Psoas muscle (tissue), 8 donors: ENCODE data around the gene AOC3. TPM values are rescaled to one million over a fixed set of nuclear protein-coding genes. Genes with fewer than 3 reads are reported as not detected.
"Not testable (repeated sequence)": the region's sequence is repeated elsewhere in the genome, so short reads cannot be mapped to it uniquely, and the experiment has no call there.

ENCODE experiments used
- ATAC-seq, 4 donors: fragments of 200-7000 bp; cut with Tn5 transposase; one replicate each; pipeline ENCODE4 v1.9.1; 2020; ENCODE audit warnings: moderate library complexity in 3 of 4, mild to moderate bottlenecking in 2 of 4
- DNase-seq, 2 donors: peaks; one replicate each; pipeline ENCODE4 v3.0.0-alpha.2; 2020
- H3K27ac ChIP-seq: fragments of 200-600 bp; one replicate; pipeline ENCODE4 v1.8.0; 2022
- H3K27me3 ChIP-seq, 3 donors: fragments of 200-600 bp in 1 of 3; one replicate each; pipeline versions ENCODE4 v1.6.1 to v1.8.0; 2013 to 2022; ENCODE audit warnings: low read length in 2 of 3, mild to moderate bottlenecking in 2 of 3, moderate library complexity in 1 of 3; ENCODE audit not compliant: insufficient read depth in 3 of 3
- H3K36me3 ChIP-seq, 2 donors: fragments of 200-600 bp in 1 of 2; one replicate each; pipeline versions ENCODE4 v1.6.1 to v1.8.0; 2013 to 2022; ENCODE audit warnings: low read depth in 1 of 2, mild to moderate bottlenecking in 1 of 2, moderate library complexity in 1 of 2; ENCODE audit not compliant: insufficient read depth in 1 of 2
- H3K4me1 ChIP-seq: fragments of 200-600 bp; one replicate; pipeline ENCODE4 v1.8.0; 2022
- H3K4me3 ChIP-seq: fragments of 200-600 bp; one replicate; pipeline ENCODE4 v1.8.0; 2022; ENCODE audit warnings: mild to moderate bottlenecking
- H3K9me3 ChIP-seq: fragments of 200-600 bp; one replicate; pipeline ENCODE4 v1.8.0; 2022
- WGBS, 3 donors: extraction: QIAGEN DNeasy Blood & Tissue Kit; methylation state at CpG; one replicate each; pipeline versions ENCODE4 v1.1.6 to v1.1.7; 2013; 5-methylcytosine and 5-hydroxymethylcytosine counted together
- intact Hi-C, 2 donors: fragments of 100-400 bp; cut with DNase I; formaldehyde crosslinking; loops; one replicate each; pipeline versions ENCODE4 v1.11.0 to v1.14.2; 2022
- polyA plus RNA-seq, 3 donors: library from polyadenylated mRNA; stranded (reverse); fragments of 200-250 nt; gene quantifications; one replicate each; pipeline ENCODE4 v1.2.3, GENCODE V29; 2013
- total RNA-seq, 4 donors: library from RNA; stranded (reverse); fragmentation: NEBNext Ultra II Directional in 2 of 4; extraction: Animal tissue kit (Norgen Biotek cat#: 25700) in 2 of 4; gene quantifications; one replicate each; pipeline versions ENCODE4 v1.2.1 to v1.2.4, GENCODE V29; 2021 to 2023
- TF ChIP-seq, protein P1 (sequence below): fragments of 200-600 bp; IDR thresholded peaks from one replicate; pipeline ENCODE4 v1.8.0; 2022; ENCODE audit warnings: antibody characterized with exemption
- donor health status: healthy with polysubstance abuse.
- donor health status: DM: no; HTN: no; CAD: no; lungs with moderate emphysema.
- donor health status: Bipolar disorder and iron deficiency.
- donor health status: healthy.
- donor health status: DM: yes; HTN: yes; CAD: no.
- donor health status: DM: no; HTN: no; CAD: no.
- donor health status: DM: no; HTN: no; CAD: no.
- donor health status: DM: yes; HTN: yes; CAD: no.

Gene AOC3
- total and polyA plus RNA-seq, 7 donors: 5.8 to 11.8 (median 8.4) TPM

DNA sequence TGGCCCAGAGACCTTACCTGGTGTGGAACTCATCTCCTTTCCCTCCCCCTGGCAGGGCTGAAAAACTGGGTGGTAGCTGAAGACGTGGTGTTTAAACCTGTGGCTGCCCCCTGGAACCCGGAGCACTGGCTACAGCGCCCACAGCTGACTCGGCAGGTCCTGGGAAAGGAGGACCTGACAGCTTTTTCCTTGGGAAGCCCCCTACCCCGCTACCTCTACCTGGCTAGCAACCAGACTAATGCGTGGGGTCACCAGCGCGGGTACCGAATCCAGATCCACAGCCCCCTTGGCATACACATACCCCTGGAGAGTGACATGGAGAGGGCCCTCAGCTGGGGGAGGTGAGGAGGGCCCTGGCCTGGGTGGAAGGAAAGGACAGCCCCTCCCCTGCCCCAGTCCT lies 2.0 kb upstream of the AOC3 start:
- intact Hi-C loops: no loop called here

DNA sequence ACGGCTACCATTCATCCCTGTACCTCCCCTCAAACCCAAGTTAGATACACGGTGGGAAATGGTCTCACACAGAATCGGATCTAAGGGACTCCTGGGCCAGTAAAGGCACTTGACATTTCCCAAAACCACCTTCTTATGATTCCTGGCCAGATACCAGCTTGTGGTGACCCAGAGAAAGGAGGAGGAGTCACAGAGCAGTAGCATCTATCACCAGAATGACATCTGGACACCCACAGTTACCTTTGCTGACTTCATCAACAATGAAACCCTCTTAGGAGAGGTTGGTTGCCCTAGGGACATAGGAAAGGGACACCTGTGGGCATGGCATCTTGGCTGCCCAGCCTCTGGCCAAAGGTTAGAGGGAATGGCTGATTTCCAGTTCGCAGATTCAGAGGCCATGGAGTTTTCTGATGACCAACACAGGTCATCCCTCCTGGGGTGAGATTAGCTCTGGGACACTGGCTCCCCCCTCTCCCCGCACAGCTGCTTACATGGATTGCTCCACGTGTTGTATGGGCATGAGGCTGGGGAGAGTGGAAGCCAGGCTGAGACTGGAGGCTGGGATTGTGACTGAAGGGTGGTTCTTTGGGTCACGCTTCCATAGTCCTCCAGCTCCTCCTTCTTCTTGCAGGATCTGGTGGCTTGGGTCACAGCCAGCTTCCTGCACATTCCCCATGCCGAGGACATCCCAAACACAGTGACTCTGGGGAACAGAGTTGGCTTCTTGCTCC lies 1.4 kb upstream of the AOC3 start:
- ATAC-seq: peak in 1 of 4 donors; percentile 18
- Histone ChIP-seq H3K27ac (peak overlapping the region; percentile 30), H3K4me1 (no peaks in the 10 kb centered on the region), H3K27me3 (peaks cover 0 to 16% (median 0%) of the 10 kb centered on the region in 3 donors), H3K36me3 (peaks cover 5 to 13% of the 10 kb centered on the region in 2 donors), H3K4me3 (no peak overlapping the region), H3K9me3 (no peaks in the 10 kb centered on the region)
- TF ChIP-seq, protein P1, sequence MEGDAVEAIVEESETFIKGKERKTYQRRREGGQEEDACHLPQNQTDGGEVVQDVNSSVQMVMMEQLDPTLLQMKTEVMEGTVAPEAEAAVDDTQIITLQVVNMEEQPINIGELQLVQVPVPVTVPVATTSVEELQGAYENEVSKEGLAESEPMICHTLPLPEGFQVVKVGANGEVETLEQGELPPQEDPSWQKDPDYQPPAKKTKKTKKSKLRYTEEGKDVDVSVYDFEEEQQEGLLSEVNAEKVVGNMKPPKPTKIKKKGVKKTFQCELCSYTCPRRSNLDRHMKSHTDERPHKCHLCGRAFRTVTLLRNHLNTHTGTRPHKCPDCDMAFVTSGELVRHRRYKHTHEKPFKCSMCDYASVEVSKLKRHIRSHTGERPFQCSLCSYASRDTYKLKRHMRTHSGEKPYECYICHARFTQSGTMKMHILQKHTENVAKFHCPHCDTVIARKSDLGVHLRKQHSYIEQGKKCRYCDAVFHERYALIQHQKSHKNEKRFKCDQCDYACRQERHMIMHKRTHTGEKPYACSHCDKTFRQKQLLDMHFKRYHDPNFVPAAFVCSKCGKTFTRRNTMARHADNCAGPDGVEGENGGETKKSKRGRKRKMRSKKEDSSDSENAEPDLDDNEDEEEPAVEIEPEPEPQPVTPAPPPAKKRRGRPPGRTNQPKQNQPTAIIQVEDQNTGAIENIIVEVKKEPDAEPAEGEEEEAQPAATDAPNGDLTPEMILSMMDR: no peak
- intact Hi-C loops: no loop called here
- WGBS, 3 donors: 36 to 53% (median 49%) methylated on average over 7 to 8 of the region's 8 CpGs
- no peak for DNase-seq

More for the DNA sequence above, 2.0 kb upstream of the AOC3 start:
- H3K9me3 ChIP-seq: no peaks in the 10 kb centered on the region
- H3K4me3 ChIP-seq: no peak overlapping the region
- H3K36me3 ChIP-seq: peaks cover 7 to 19% of the 10 kb centered on the region in 2 donors
- 82 to 87% (median 87%) methylated on average over 9 of the region's 9 CpGs for WGBS, 3 donors
- H3K27ac ChIP-seq: no peak overlapping the region
- no peaks in the 10 kb centered on the region for H3K4me1 ChIP-seq
- DNase-seq (no peak), ATAC-seq (no peak)
- peaks cover 0 to 11% (median 0%) of the 10 kb centered on the region in 3 donors for H3K27me3 ChIP-seq
- TF ChIP-seq, protein P1: no peak

DNA sequence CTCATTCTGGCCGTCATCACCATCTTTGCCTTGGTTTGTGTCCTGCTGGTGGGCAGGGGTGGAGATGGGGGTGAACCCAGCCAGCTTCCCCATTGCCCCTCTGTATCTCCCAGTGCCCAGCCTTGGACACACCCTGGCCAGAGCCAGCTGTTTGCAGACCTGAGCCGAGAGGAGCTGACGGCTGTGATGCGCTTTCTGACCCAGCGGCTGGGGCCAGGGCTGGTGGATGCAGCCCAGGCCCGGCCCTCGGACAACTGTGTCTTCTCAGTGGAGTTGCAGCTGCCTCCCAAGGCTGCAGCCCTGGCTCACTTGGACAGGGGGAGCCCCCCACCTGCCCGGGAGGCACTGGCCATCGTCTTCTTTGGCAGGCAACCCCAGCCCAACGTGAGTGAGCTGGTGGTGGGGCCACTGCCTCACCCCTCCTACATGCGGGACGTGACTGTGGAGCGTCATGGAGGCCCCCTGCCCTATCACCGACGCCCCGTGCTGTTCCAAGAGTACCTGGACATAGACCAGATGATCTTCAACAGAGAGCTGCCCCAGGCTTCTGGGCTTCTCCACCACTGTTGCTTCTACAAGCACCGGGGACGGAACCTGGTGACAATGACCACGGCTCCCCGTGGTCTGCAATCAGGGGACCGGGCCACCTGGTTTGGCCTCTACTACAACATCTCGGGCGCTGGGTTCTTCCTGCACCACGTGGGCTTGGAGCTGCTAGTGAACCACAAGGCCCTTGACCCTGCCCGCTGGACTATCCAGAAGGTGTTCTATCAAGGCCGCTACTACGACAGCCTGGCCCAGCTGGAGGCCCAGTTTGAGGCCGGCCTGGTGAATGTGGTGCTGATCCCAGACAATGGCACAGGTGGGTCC lies 607 bp downstream of the AOC3 start:
- Histone ChIP-seq H3K27ac (peak overlapping the region; percentile 41), H3K4me3 (peak overlapping the region; percentile 54), H3K27me3 (peaks cover 0 to 16% (median 0%) of the 10 kb centered on the region in 3 donors)
- ATAC-seq, H3K4me1 ChIP-seq, DNase-seq, H3K9me3 ChIP-seq, intact Hi-C loops, H3K36me3 ChIP-seq: not testable (repeated sequence)
- WGBS, 3 donors: 62 to 65% (median 63%) methylated on average over 13 to 25 of the region's 28 CpGs

DNA sequence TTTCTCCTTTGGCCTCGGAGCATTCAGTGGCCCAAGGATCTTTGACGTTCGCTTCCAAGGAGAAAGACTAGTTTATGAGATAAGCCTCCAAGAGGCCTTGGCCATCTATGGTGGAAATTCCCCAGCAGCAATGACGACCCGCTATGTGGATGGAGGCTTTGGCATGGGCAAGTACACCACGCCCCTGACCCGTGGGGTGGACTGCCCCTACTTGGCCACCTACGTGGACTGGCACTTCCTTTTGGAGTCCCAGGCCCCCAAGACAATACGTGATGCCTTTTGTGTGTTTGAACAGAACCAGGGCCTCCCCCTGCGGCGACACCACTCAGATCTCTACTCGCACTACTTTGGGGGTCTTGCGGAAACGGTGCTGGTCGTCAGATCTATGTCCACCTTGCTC lies 1.4 kb downstream of the AOC3 start:
- H3K27ac ChIP-seq: peak overlapping the region; percentile 40
- no peak for DNase-seq
- ATAC-seq: no peak

More for the DNA sequence above, 1.4 kb downstream of the AOC3 start:
- intact Hi-C loops: no loop called here
- TF ChIP-seq, protein P1: no peak
- peaks cover 0 to 16% (median 0%) of the 10 kb centered on the region in 3 donors for H3K27me3 ChIP-seq
- peak overlapping the region; percentile 54 for H3K4me3 ChIP-seq
- WGBS, 3 donors: 75 to 79% (median 77%) methylated on average over 15 of the region's 15 CpGs
- H3K4me1 ChIP-seq: no peaks in the 10 kb centered on the region
- H3K9me3 ChIP-seq: no peaks in the 10 kb centered on the region
- H3K36me3 ChIP-seq: no peaks in the 10 kb centered on the region
